Sciatic nerve (tissue), 2 donors: ENCODE data around the gene FSHR. TPM values are rescaled to one million over a fixed set of nuclear protein-coding genes. Genes with fewer than 3 reads are reported as not detected.

Experiments used
- ATAC-seq: fragments of 200-7000 bp; cut with Tn5 transposase; one replicate; pipeline ENCODE4 v1.9.1; 2020; ENCODE audit warnings: mild to moderate bottlenecking, moderate library complexity
- DNase-seq: peaks from one replicate; pipeline ENCODE4 v3.0.0-alpha.2; 2020; ENCODE audit warnings: low spot score
- intact Hi-C: fragments of 100-400 bp; cut with DNase I; formaldehyde crosslinking; loops from one replicate; pipeline ENCODE4 v1.14.2; 2022
- total RNA-seq: library from RNA; stranded (reverse); fragmentation: NEBNext Ultra II Directional; extraction: Animal tissue kit (Norgen Biotek cat#: 25700); gene quantifications from one replicate; pipeline ENCODE4 v1.2.1, GENCODE V29; 2021
- donor health status: DM: no; HTN: no; CAD: no.
- donor health status: DM: no; HTN: no; CAD: no.

FSHR gene
- not detected for total RNA-seq

- intact Hi-C loops: no loop called here
- DNase-seq (no peak), ATAC-seq (no peak)
Observed at GRCh38 chr2:49154140-49154539, at the start of gene FSHR. FSHR (minus strand) TSS chr2:49154515; CDS start chr2:49154417, 98 bp downstream.

- DNase-seq: no peak
- intact Hi-C loops: no loop called here
- ATAC-seq: no peak
Observed at GRCh38 chr2:49199266-49199665, 45.0 kb upstream of the FSHR start.

DNA sequence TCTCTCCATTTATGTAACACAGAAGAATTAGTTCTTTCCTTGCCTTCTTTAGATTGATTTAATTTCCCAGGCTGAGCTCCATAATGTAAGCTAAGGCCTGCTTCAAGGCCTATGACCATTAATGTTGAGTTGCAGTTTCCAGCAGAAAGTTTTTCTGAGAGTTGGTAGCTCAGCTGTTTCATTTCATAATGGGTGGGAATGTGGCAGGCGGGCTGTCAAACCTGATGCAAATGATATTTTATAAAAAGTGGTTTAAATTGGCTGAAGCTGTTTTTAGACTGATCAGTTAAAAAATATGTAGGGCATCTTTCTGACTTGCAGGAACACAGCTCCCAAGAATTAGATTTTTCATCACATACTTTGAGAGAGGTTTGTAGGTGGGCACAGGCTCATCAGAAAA is 40.4 kb upstream of the FSHR start:
- ATAC-seq (no peak), DNase-seq (no peak)
- intact Hi-C loops: no loop called here

DNA sequence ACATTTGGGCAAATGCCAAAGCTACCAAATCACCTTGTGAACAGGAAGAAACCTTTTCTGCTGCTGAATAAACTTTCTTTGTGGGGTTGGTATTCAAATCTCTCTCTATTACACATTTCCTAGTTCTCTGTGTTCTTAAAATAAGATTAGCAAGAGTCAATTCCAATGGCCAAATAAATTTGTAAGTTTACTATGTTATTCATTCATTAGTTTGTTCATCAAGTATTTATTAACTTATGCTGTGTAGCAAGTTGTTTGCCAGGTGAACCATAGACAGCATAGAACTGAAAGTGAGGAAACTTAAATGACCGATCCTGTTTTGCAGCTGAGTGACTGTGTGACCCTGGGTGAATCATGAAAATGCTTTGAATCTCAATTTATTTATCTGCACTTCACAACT is 37.7 kb upstream of the FSHR start:
- intact Hi-C loops: no loop called here
- DNase-seq: no peak
- ATAC-seq: no peak

- intact Hi-C loops: no loop called here
- ATAC-seq (no peak), DNase-seq (no peak)
Observed at GRCh38 chr2:49189512-49190225, 35.4 kb upstream of the FSHR start.

DNA sequence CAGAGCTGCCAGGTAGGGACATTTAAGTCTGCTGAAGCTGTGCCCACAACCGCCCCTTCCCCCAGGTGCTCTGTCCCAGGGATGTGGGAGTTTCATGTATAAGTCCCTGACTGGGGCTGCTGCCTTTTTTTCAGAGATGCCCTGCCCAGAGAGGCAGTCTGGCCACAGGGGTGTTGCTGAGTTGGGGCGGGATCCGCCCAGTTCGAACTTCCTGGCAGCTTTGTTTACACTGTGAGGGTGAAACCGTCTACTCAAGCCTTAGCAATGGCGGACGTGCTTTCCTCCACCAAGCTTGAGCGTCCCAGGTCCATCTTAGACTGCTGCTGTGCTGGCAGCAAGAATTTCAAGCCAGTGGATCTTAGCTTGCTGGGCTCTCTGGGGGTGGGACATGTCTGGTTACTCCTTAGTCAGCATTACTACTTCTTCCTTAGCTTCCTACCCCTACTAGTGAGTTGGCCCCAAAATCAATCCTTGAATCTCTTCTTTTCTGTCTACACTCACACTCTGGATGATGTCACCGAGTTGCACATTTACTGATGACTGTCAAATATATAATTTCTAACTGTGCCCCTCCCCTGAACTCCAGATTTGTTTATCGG is 31.8 kb upstream of the FSHR start:
- ATAC-seq: no peak
- intact Hi-C loops: no loop called here
- DNase-seq: no peak

DNA sequence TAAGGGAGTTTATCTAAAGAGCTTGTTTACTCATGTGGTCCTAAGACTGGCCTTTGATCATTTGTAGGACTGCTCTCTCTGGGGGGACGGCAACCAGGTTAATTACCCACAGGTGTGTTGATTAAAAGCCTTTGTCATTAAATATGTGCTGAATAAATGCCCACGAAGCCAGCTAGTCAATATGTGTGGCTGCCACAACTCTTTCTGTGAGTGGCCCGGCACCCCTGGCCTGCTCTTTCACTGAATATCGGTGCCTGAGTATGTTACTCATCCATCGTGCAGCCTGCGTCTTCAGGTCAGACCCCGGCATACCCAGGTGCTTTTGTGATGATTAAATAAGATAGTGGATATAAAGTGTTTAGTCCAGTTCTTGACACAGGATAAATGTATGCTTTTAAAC is 24.3 kb upstream of the FSHR start:
- intact Hi-C loops: no loop called here
- no peak for DNase-seq
- no peak for ATAC-seq

GRCh38 chr2:49177194-49177593 is 22.9 kb upstream of the FSHR start:
- no peak for DNase-seq
- no peak for ATAC-seq
- intact Hi-C loops: no loop called here

DNA sequence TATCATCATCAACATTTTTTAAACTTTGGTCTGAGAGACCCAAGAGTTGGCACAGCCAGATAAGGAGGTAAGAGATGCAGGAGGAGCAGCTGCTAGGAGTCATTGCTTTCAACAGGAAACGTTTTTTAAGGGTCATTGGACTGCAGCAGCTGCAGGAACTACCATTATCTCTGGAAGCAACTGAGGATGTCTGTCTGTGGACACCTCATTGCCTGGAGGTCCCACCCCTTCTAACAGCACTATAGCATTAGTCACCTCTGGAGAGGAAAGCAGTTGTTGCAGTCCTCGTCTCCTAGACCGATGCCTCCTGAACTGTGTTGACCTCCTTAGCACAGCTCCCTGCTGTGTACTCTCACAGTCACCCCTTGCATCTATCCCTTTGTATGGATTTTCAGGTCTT is 21.5 kb upstream of the FSHR start:
- no peak for ATAC-seq
- no peak for DNase-seq
- intact Hi-C loops: no loop called here

DNA sequence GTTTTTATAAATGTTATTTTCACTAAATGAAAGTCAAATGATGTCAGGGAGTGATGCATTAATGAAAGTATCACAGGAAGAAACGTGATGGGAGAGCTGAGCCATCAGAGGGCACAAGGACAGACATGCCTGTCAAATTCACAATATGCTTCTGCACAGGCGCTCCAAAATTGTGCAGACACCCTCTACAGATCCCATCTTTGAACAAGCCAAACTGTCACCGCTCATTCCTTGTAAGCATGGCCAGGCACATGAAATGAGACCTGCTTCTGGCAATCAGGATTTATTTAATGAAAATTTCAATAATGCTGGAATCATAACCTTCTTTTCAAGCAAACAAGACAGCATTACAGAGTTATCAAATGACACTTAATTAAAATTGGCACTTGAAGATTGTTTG is 20.4 kb upstream of the FSHR start:
- DNase-seq (no peak), ATAC-seq (no peak)
- intact Hi-C loops: no loop called here

GRCh38 chr2:49167131-49167530 is 12.8 kb upstream of the FSHR start:
- intact Hi-C loops: no loop called here
- DNase-seq: no peak
- ATAC-seq: no peak

GRCh38 chr2:49165662-49166061 is 11.3 kb upstream of the FSHR start:
- intact Hi-C loops: no loop called here
- DNase-seq: no peak
- ATAC-seq: no peak

GRCh38 chr2:49164729-49165128 is 10.4 kb upstream of the FSHR start:
- ATAC-seq (no peak), DNase-seq (no peak)
- intact Hi-C loops: no loop called here

- ATAC-seq (no peak), DNase-seq (no peak)
- intact Hi-C loops: no loop called here
Observed at GRCh38 chr2:49162151-49162550, 7.8 kb upstream of the FSHR start.

DNA sequence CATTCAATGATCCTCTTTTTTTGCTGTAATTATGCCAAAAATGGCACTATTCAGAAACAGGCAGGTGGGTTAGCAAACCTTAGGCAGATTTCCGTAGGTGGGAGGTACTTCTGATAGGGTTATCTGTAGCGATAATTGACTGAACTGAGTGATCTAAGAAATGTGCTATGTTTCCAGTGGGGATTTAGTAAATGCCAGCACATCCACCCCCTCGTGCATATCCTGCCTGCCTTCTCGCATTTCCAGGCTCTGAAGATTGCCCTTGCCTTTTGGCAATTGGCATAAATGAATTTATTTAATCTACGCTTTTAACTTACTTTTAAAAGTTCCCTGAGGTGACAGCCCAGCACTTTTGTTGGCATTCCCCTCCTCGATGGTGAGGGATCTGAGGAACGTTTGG is 576 bp upstream of the FSHR start:
- DNase-seq (no peak), ATAC-seq (no peak)
- intact Hi-C loops: no loop called here

GRCh38 chr2:49153252-49153651 is 1.1 kb downstream of the FSHR start:
- intact Hi-C loops: no loop called here
- peak; percentile 76 for ATAC-seq

GRCh38 chr2:49152824-49153223 is 1.5 kb downstream of the FSHR start:
- ATAC-seq (peak; percentile 46), DNase-seq (no peak)
- intact Hi-C loops: no loop called here

More at GRCh38 chr2:49153252-49153651, 1.1 kb downstream of the FSHR start:
- no peak for DNase-seq

DNA sequence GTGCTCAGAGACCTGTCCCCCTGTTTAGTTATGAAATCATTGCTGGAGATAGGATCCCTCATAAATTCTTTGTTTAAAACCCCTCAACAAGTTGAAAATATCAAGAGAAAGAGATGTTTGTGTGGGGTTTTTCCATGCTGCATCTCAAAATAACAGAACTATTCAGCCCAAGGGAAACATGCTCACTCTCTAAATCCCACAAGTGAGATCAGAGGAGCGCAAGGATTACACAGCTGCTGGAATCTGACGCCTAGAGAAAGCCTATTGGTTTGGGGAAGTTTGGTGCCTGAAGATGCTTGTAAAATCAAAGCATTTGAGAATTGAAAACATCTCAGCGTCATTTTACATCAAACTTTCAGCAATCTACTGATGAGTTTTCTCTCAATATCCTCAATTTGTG is 7.9 kb downstream of the FSHR start:
- DNase-seq (no peak), ATAC-seq (peak; percentile 91)
- intact Hi-C loops: no loop called here

- ATAC-seq (no peak), DNase-seq (no peak)
- intact Hi-C loops: no loop called here
Observed at GRCh38 chr2:49131801-49132200, 22.5 kb downstream of the FSHR start.

GRCh38 chr2:49129034-49129433 is 25.3 kb downstream of the FSHR start:
- intact Hi-C loops: no loop called here
- DNase-seq (no peak), ATAC-seq (no peak)

GRCh38 chr2:49123600-49123999 is 30.7 kb downstream of the FSHR start:
- intact Hi-C loops: no loop called here
- ATAC-seq (no peak), DNase-seq (no peak)
